Choroid plexus epithelial cell (primary cell): ENCODE data around the gene RAMACL.

Source experiments
- DNase-seq: peaks from one replicate; pipeline ENCODE4 v3.0.0-alpha.2; 2010; ENCODE audit warnings: low read depth
- H3K4me3 ChIP-seq: 2 replicates; pipeline ENCODE4 v1.5.1; 2011; ENCODE audit warnings: low read depth, mild to moderate bottlenecking, control low read depth, low read length, moderate library complexity
- TF ChIP-seq, protein P1 (sequence below): conservative IDR thresholded peaks from 2 replicates; pipeline ENCODE4 v1.5.1; 2011; ENCODE audit warnings: low read depth, mild to moderate bottlenecking, control low read depth, inconsistent platforms, low read length, moderate library complexity

The RAMACL gene

DNA sequence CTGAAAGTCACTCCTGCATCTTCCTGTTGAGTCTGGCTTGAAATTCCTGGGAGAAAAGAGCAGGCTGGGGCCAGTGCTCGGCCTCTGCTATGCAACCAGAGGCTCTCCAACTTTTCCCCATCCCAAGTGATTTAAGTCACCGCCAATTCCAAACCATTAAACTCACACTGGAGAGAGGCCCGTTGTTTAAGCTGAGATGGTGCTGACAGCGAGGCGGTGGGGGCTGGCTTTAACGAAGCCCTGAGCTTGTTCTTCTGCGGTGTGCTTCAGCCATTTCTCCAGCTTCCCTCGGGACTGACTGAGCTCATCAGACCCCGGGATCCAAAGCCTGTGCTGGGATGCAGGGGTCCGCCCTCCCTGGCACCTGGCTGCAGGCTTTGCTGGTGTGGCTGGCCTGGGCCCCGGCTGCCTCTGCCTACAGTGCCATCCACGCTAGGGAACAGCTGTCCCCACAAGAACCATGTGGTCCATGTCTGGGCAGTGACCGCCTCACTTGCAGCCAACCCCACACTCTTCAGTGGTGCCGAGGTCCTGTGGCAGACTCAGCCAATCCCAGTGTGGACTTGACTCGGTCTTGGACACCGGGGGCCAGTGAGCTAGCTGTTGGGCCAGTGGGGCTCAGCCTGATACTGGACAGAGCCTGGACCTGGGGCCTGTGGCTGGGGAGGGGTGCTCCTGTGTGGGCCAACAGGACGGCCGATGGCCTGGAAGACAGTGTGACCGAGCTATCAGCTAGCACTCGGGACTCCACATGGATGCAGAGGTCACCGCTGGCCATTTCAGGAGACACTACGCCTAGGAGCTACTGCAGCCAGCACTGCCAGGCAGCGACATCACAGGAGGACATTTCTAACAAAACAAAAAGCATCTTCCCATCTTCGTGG, 21.2 kb downstream of the RAMACL start:
- no peak for DNase-seq
- TF ChIP-seq, protein P1, sequence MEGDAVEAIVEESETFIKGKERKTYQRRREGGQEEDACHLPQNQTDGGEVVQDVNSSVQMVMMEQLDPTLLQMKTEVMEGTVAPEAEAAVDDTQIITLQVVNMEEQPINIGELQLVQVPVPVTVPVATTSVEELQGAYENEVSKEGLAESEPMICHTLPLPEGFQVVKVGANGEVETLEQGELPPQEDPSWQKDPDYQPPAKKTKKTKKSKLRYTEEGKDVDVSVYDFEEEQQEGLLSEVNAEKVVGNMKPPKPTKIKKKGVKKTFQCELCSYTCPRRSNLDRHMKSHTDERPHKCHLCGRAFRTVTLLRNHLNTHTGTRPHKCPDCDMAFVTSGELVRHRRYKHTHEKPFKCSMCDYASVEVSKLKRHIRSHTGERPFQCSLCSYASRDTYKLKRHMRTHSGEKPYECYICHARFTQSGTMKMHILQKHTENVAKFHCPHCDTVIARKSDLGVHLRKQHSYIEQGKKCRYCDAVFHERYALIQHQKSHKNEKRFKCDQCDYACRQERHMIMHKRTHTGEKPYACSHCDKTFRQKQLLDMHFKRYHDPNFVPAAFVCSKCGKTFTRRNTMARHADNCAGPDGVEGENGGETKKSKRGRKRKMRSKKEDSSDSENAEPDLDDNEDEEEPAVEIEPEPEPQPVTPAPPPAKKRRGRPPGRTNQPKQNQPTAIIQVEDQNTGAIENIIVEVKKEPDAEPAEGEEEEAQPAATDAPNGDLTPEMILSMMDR, result no peak
- H3K4me3 ChIP-seq, result no peak overlapping the region

DNA sequence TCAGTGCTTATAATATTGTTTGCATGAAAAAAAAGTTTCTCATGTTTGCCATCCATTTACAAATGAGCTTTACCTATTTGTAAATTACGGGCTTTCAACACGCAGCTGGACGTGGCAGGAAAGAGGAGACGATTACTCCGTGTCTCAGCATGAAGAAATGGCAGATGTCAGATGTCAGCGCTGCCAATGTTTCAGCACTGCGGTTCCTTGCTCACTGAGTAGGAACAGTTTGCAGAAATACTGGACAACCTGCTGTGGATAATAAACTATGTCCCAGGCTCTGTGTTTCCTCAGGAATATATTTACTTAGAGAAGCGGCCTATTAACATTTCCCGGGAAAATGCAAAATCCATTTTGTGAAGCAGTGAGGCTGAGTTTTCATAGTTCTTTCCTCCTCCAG, 22.7 kb downstream of the RAMACL start:
- no peak overlapping the region for H3K4me3 ChIP-seq
- TF ChIP-seq, protein P1, result no peak
- DNase-seq, result no peak

DNA sequence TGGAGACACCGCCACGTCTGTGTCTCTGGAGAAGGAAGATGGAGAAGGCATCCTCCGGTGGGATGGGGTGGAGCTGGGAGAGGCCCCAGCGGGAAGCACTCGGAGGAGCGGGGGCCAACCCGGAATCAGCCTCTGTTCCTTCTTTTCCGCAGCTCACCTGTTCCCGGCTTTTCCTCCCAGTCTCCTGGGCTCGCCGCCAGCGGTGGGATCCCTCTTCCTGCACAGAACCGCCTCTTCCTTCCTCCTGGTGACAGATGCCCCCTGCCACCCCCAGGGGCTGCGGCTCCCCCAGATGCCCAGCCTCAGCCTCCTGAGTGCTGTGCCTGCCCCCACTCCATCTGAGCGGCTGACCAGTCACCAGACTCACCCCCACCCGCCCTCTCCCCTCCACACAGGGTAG, 23.3 kb downstream of the RAMACL start:
- no peak for DNase-seq
- TF ChIP-seq, protein P1, result no peak
- no peak overlapping the region for H3K4me3 ChIP-seq

DNA sequence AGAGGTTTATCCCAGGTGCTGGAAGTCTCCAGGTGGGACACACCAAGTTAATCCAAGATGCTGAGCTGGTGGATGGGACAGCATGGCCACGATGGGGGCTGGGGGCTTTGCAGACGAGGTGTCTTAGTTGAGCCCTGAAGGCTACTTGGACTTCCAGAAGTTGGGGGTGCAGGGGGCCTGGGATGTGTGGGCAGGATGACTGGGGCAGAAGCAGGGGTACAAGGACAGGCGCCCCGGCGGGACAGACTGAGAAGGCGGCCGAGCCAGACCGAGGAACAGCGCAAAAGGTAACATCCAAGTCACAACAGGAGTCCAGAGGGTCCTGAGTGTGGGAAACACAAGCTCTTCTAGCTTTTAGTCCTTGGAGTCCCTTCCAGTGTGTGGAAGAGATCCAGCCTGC, 23.8 kb downstream of the RAMACL start:
- no peak overlapping the region for H3K4me3 ChIP-seq
- TF ChIP-seq, protein P1, result no peak
- DNase-seq, result no peak

DNA sequence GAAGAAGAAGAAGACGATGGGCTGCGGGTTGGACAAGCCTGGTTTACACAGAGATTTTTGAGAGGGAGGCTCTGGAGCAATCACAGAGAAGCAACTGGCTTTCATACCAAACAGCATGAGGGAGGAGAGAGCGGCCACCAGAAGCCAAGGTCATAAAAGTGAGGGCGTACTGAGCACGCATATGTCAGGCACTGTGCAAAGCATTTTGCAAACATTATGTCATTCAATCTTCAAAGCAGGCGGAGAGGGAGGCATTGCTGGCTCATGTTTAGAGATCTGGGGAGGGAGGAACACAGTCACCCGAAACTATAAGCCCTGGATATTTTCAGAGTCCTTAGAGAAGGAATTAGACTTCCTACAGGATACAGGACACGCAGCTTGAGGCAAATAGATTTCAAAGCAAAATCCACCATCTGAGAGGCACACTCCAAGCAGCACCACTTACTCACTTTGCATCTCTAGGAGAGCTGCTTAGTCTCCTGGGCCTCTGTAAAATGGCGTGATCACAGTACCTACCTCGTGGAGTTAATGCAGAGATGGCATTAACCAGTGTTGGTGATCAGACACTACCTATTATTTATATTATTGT, 24.6 kb downstream of the RAMACL start:
- H3K4me3 ChIP-seq, result no peak overlapping the region
- DNase-seq, result peak; percentile 37
- TF ChIP-seq, protein P1, result no peak

DNA sequence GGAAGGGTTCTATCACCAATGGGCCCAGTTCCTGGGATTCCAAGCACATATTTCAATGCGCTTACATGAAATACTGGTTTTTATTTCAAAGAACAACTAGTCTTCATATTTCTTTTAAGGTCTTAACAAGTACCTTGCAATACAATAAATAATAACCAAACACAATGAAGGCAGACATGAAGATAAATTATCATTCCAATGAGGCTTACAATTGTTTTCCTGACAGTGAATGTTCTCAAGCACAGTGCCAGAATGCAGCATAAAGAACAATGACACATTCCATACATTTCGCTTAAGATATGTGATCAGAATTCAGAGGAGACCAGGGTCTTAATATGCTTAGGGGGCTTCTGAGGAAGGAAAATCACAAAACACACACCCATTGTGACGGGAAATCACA, 26.3 kb downstream of the RAMACL start:
- H3K4me3 ChIP-seq, result no peak overlapping the region
- TF ChIP-seq, protein P1, result no peak
- no peak for DNase-seq

DNA sequence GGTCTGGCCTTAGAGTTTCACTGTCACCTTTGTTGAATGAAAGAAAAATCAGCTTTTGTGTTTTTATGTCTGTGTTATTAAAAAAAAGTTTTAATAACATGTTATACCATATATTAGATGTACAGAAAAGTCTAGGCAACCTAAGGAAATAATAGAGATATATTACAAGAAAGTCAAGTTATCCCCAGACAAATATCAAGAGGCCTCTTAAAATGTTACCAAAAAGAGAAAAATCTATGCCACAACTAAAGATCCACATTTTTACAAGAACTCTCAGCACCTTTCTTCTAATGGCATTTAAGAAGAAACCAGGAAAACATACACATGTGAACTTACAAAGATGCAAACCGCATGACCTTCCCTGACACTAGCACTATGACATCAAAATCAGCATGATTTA, 26.8 kb downstream of the RAMACL start:
- no peak for DNase-seq
- TF ChIP-seq, protein P1, result no peak
- no peak overlapping the region for H3K4me3 ChIP-seq
